HG03558 (cell line): ENCODE results near the gene GPC6.

Experiments used
- ATAC-seq: cut with Tn5 transposase; IDR thresholded peaks from one replicate; pipeline ENCODE4 v1.9.1; 2021; ENCODE audit warnings: moderate number of reproducible peaks; ENCODE audit not compliant: unreplicated experiment; ENCODE audit errors: extremely low read depth

GPC6 gene

DNA sequence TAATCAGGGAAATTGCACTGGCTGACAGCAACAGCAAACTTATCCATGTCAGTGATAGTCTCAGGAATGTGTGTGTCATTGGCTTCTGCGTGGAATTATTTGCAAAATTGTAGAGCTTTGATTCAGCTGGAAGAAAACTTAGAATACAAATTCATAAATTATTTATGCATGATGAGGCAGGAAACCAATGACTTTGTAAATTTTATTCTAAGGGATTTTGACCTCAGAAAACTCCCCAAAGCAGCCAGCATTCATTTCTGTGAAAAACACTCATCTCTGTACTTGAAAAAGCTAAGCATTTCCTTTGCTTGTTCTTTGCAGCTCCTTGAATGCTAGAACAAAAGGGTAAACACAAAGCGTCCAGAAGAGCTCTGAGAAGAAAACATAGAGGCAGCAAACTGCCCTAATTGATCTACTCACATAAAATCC, 1090.5 kb downstream of the GPC6 start:
- peak; percentile 45 for ATAC-seq

DNA sequence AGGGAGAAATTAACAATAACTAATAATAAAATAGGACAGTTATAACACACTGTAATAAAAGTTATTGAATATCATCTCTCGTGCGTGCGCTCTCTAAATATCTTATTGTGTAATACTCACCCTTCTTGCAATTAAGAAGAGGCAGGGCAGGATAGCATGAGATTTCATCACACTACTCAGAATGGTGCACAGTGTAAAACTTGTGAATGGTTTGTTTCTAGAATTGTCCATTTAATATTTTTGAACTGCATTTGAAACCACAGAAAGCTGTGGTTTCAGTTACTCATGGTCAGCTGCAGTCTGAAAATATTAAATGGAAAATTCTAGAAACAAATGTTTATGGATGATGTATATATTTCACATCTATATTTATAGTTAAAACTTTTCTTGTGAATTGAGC, 1091.8 kb downstream of the GPC6 start:
- no peak for ATAC-seq

GRCh38 chr13:94319501-94319900, 1092.9 kb downstream of the GPC6 start:
- no peak for ATAC-seq

DNA sequence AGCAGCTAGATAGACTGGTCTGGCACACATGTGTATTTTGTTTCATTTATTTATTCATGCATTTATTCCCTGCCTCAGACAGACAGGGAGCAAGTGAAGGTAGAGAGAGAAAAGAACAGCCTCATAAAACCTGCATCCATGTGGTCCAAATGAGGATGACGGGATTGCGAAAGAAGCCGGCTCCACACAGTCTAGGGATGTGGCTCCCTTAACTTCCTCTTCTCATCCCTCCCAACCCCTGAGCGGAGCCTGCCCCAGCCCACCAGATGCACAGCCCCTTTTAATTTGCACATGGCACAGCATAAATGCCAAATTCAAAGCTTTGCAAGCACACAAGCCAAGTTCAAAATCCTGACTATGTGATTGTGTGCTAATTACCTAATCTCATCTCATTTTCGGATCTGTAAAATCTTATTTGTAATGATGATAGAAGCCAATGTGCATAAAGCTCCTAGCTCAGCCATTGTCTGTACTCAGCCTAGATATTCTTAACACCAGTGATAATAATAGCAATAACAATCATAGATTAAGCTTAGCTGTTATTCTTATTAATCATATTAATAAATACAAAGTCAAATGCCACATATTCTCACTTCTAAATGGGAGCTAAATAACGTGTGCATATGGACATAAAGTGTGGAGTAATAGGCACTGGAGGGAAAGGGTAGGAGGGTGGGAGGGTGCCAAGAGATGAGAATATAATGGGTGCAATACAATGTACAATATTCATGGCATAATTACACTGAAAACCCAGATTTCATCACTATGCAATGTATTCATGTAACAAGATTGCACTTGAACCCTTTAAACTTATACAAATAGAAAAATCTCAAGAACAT, 1096.5 kb downstream of the GPC6 start:
- ATAC-seq: no peak

GRCh38 chr13:94323764-94324758, 1097.5 kb downstream of the GPC6 start:
- ATAC-seq: no peak

- ATAC-seq: no peak
Measured at GRCh38 chr13:94324767-94325540, 1098.3 kb downstream of the GPC6 start.

- no peak for ATAC-seq
Measured at GRCh38 chr13:94325650-94326049, 1099.0 kb downstream of the GPC6 start.

DNA sequence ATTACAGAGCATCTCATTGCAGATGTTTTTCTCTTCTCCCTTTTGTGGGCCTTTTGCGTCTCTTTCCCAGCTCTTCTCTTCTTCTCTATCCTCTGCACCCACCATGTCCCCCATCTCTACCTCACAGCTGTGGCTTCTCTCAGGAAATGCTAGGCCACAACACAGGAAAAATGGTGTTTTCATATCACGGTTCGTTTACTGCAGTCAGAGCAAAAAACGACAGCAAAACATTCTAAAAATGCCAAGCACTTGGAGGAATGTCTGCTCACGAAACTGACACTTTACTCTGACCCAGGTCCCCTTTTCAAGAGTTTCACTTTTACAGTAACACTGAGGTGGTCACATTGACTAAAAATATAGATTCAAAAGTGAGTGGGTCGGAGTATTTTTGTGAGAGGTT, 1100.7 kb downstream of the GPC6 start:
- ATAC-seq: peak; percentile 97

DNA sequence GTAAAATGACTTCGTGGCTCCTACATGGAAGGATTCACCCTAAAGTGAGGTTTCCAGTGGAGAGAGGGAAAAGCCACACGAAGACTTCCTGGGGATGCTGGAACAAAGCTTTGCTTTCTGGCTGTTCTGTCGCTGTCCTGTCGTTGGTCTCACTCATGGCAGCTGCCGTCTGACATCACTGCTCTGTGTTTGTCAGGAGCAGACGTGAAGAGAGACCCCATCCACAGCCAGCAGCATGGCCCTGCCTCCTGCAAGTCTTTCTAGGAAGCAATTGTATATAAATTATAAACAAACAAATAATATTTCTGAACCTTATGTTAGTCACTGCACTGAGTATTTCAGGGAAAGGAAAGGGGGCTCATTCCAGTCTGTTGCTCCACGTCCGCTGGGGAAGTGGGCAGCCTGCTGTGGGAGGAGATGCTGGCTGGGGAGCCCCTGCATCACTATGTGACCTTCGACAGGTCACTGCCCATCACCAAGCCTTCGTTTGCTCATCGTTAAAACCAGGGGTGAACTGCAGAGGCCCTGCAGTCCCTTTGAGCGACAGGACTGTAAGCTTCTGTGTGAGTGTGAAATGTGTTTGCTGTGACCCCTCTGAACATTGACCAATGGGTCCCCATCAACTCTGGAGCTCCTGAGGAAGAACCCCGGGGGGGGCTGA, 1101.9 kb downstream of the GPC6 start:
- ATAC-seq: no peak

- ATAC-seq: no peak
Measured at GRCh38 chr13:94329277-94329676, 1102.7 kb downstream of the GPC6 start.

- ATAC-seq: no peak
Measured at GRCh38 chr13:94329754-94330551, 1103.3 kb downstream of the GPC6 start.

DNA sequence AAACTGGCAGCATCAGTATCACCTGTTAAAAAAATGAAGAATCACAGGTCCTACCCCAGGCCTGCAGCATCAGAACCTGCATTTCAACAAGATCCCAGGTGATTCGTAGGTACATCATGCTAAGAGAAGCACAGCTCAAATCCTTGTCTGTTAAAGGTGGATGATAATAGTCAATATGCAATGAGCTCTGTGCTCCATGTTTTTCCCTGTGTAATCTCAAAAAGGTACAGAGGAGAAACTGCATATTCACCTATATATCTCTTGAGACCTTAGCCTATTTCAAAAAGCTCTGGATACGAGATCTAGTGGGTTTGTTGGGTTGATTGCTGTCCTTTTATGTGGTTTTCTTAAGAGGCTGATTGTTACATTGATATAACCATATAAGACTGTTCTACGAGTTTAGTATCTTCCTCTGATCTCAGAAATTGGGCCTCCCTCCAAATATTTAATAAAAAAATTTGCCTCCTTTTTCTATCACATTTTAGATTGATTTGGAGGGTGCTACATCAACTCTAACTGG, 1104.0 kb downstream of the GPC6 start:
- ATAC-seq: no peak

DNA sequence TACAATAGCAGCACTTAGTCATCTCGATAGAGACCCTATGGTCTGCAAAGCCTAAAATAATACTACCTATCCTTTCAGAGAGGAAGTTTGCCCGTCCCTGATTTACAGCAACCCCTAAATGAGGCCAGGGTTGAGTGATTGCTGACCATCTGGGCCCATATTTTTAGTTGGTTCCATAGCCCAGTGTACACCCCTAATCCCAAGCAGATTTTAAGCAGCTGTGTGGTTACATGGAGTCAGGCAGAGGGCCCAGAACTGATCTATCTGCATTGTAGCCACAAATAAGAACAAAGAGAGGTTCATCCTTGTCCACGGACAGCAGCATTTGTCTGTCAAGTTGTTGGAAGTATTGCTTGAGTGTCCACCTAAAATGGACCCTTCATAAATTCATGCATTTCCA, 1104.7 kb downstream of the GPC6 start:
- ATAC-seq: no peak

- no peak for ATAC-seq
Measured at GRCh38 chr13:94332359-94333096, 1105.9 kb downstream of the GPC6 start.

GRCh38 chr13:94333131-94333820, 1106.7 kb downstream of the GPC6 start:
- ATAC-seq: no peak

DNA sequence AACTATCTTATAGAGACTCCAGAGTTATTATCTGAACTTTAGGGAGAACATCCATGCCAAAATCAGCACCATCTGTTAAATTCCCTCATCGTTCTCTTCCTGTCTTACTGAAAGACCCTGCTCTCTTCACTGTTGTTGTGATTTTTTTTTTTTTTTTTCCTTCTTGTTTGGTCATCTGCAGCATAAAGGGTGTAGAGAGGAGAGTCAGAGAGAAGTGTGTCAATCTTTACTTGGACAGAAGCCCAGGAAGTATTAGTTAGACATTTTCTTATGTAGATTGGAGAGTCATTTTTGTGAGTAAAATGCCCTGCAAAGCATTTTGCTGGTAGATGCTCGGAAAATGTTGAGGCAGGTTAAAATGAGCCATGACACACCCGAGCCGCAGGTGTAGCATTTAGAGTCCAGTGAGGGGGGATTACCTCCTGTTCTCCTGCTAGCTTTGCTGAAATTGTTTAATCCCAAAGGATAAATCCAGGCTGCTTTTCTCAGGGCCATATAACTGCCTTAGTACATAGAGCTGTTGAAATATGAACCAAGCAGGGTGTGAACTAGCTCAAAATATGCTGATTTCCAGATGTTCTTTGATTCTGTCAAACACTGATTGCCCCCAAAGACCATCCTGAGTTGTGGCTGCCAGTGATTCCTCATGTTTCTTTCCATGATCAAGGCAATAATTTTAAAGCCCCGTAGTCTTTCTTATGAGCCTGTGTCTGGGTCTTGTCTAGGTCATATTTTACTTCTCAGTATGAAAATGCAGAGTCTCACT, 1109.3 kb downstream of the GPC6 start:
- no peak for ATAC-seq
